Uterus (tissue), 4 donors: ENCODE results near the gene MKLN1. TPM values are rescaled to one million over a fixed set of nuclear protein-coding genes. Genes with fewer than 3 reads are reported as not detected.
A peak's percentile ranks its signal among the peaks of the same experiment; 100 is the strongest.

Experiments
- DNase-seq, 2 donors: peaks; one replicate each; pipeline ENCODE4 v3.0.0-alpha.2; 2019 to 2020
- H3K27ac ChIP-seq, 2 donors: fragments of 200-600 bp; sonication (generic); 1 replicate in 1 of 2; 2 replicates in 1 of 2; pipeline ENCODE4 v1.5.1; 2016 to 2018
- H3K27me3 ChIP-seq, 2 donors: fragments of 200-600 bp; sonication (generic); one replicate each; pipeline ENCODE4 v1.5.1; 2018 to 2019; ENCODE audit warnings: control low read depth in 1 of 2
- H3K36me3 ChIP-seq, 2 donors: fragments of 200-600 bp; sonication (generic); one replicate each; pipeline ENCODE4 v1.5.1; 2019; ENCODE audit warnings: control low read depth in 1 of 2
- H3K4me1 ChIP-seq, 2 donors: fragments of 200-600 bp; sonication (generic); one replicate each; pipeline ENCODE4 v1.5.1; 2018 to 2019; ENCODE audit warnings: control low read depth in 1 of 2
- H3K4me3 ChIP-seq, 2 donors: fragments of 200-600 bp; sonication (generic); 1 replicate in 1 of 2; 2 replicates in 1 of 2; pipeline ENCODE4 v1.5.1; 2018 to 2019; ENCODE audit warnings: mild to moderate bottlenecking in 1 of 2
- H3K9me3 ChIP-seq, 2 donors: fragments of 200-600 bp; sonication (generic); one replicate each; pipeline ENCODE4 v1.5.1; 2019; ENCODE audit warnings: control low read depth in 1 of 2
- CTCF ChIP-seq, 4 experiments: fragments of 200-600 bp in 2 of 4; fragments of 450-650 bp in 2 of 4; sonication (generic) in 2 of 4; IDR thresholded peaks; one replicate each; pipeline ENCODE4 v1.5.1; 2016 to 2019; ENCODE audit warnings: antibody characterized with exemption in 4 of 4, mild to moderate bottlenecking in 2 of 4, moderate library complexity in 1 of 4
- POLR2A ChIP-seq, 2 donors: fragments of 450-650 bp; IDR thresholded peaks; one replicate each; pipeline ENCODE4 v1.6.1; 2016; ENCODE audit warnings: antibody characterized with exemption in 2 of 2, mild to moderate bottlenecking in 1 of 2, moderate library complexity in 1 of 2
- intact Hi-C: fragments of 100-400 bp; cut with DNase I; formaldehyde crosslinking; loops from one replicate; pipeline ENCODE4 v1.15.1; 2023; ENCODE audit warnings: low total_unique reads
- total RNA-seq, 4 donors: library from RNA; depleted of rRNA in 3 of 4; stranded (reverse); fragments of >200 nt in 3 of 4; gene quantifications; one replicate each; pipeline versions ENCODE4 v1.1.0 to v1.2.4, GENCODE V29; 2014 to 2023
- donor health status: DM: yes; HTN: yes; CAD: no.

MKLN1 gene
- total RNA-seq, 4 donors from 2014 or later = 52.9 to 311 (median 128) TPM

DNA sequence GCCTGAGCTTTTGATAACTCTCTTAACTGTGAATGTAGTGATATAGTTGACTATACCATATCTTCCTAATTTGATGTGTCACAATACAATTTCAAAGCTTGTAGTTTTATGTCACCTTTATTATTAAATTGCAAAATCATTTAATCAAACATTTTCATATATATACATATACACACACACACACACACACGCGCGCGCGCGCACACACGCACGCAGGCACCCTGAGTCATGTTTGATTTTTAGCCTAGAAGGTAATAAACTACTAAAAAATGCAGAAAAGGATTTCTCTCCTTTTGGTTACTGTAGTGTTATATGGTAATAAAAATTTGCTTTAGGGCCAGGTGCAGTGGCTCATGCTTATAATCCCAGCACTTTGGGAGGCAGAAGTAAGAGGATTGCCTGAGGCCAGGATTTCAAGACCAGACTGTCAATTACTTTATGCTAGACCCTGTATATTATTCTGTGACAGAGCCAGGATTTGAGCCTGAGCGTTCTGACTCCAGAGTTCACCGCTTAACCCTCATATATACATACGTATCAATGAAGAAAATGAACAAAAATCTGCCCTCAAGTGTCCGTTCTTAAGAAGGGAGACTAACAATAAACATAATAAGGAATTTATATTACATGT is 139.2 kb downstream of the MKLN1 start:
- no peaks in the 10 kb centered on the region for H3K9me3 ChIP-seq
- no peak for DNase-seq
- TF ChIP-seq CTCF (IDR thresholded peaks at IDR 0.05) = no peak
- no peak for TF ChIP-seq POLR2A (IDR thresholded peaks at IDR 0.05)
- H3K27me3 ChIP-seq = no peaks in the 10 kb centered on the region
- no peak overlapping the region for H3K27ac ChIP-seq
- intact Hi-C loops = no loop called here
- H3K4me3 ChIP-seq = no peak overlapping the region
- H3K4me1 ChIP-seq = no peaks in the 10 kb centered on the region
- no peaks in the 10 kb centered on the region for H3K36me3 ChIP-seq

DNA sequence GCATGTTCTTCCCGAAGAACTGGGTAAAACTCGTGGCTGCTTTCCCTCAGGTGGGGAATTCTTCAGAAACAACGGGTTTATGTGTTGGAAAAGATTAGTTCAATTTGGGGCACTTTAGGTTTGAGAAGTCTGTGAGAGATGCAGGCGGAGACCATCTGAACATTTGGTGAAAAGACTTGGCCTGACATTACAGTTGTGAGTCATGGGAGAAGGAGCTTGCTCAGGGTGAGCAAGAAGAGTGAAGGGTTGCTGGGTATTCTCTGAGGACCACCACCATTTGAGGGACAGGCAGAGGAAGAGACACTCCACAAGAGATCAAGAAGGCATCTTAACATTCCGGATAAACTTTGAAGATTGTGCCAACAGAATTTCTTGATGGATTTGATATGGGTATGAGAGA is 140.1 kb downstream of the MKLN1 start:
- no peaks in the 10 kb centered on the region for H3K27me3 ChIP-seq
- no peaks in the 10 kb centered on the region for H3K4me1 ChIP-seq
- H3K9me3 ChIP-seq = no peaks in the 10 kb centered on the region
- H3K36me3 ChIP-seq = no peaks in the 10 kb centered on the region
- intact Hi-C loops = no loop called here
- no peak for TF ChIP-seq POLR2A (IDR thresholded peaks at IDR 0.05)
- no peak for TF ChIP-seq CTCF (IDR thresholded peaks at IDR 0.05)
- no peak overlapping the region for H3K27ac ChIP-seq
- DNase-seq = no peak
- H3K4me3 ChIP-seq = no peak overlapping the region

DNA sequence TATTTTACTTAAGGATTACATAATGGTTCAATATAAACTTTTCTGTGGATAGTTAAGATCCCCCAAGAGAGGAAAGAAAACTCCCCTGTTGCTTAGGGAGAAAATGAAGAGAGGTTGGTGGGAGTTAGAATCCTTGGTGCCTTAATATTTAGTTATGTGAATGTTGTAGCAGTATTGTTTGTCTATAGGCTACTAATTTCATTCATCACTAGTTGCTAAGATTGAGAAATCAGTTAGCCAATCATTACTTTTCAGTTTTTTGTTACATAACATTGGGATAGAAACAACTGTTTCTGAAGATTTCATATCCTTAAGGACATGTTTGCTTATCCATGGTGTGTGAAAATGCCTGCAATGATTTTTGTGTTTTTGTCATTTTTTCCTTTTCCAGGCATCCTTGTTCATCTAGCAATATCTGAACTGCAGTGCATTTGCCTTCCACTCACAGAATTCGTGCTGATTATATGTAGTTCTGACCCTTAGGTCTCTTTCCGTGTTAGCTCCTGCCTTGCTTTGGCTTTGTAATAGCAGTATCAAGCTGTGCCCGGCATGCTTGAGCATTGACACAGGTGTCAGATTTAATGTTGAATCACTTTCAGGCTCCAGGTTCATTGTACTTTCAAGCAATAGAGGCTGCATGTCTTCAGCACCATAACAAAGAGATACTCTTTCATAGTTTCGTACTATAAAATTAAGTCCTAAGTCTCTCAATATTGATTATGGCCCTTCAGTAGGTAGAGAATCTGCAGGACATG is 143.8 kb downstream of the MKLN1 start:
- no peaks in the 10 kb centered on the region for H3K27me3 ChIP-seq
- intact Hi-C loops = no loop called here
- no peaks in the 10 kb centered on the region for H3K36me3 ChIP-seq
- peak overlapping the region in 1 of 2 donors; percentile 1 for H3K27ac ChIP-seq
- H3K4me1 ChIP-seq = no peaks in the 10 kb centered on the region
- TF ChIP-seq POLR2A (IDR thresholded peaks at IDR 0.05) = no peak
- no peak for TF ChIP-seq CTCF (IDR thresholded peaks at IDR 0.05)
- no peak for DNase-seq
- H3K4me3 ChIP-seq = no peak overlapping the region
- H3K9me3 ChIP-seq = no peaks in the 10 kb centered on the region

- TF ChIP-seq POLR2A (IDR thresholded peaks at IDR 0.05) (no peak), CTCF (IDR thresholded peaks at IDR 0.05) (no peak)
- H3K4me1 ChIP-seq = no peaks in the 10 kb centered on the region
- H3K4me3 ChIP-seq = no peak overlapping the region
- H3K27me3 ChIP-seq = no peaks in the 10 kb centered on the region
- H3K27ac ChIP-seq = no peak overlapping the region
- H3K36me3 ChIP-seq = no peaks in the 10 kb centered on the region
- H3K9me3 ChIP-seq = no peaks in the 10 kb centered on the region
- intact Hi-C loops = no loop called here
- no peak for DNase-seq
These were observed 149.1 kb downstream of the MKLN1 start for GRCh38 chr7:131476740-131477139.
